ENCODE measurements around the gene TMCC3. TPM values are rescaled to one million over a fixed set of nuclear protein-coding genes. Genes with fewer than 3 reads are reported as not detected.
A peak's percentile ranks its signal among the peaks of the same experiment; 100 is the strongest.

TMCC3 gene
- total and polyA plus RNA-seq, 2 of the 13 experiments (the other 11 are each of a cell fraction or from before 2014, with no cell fraction given), result not detected

- no peak for TF ChIP-seq KLF6 (CRISPR knock-in tag; IDR thresholded peaks at IDR 0.05)
- TF ChIP-seq, protein P1, sequence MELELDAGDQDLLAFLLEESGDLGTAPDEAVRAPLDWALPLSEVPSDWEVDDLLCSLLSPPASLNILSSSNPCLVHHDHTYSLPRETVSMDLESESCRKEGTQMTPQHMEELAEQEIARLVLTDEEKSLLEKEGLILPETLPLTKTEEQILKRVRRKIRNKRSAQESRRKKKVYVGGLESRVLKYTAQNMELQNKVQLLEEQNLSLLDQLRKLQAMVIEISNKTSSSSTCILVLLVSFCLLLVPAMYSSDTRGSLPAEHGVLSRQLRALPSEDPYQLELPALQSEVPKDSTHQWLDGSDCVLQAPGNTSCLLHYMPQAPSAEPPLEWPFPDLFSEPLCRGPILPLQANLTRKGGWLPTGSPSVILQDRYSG (CRISPR knock-in tag; IDR thresholded peaks at IDR 0.05), result no peak
- TF ChIP-seq SMC3 (IDR thresholded peaks at IDR 0.05; ENCODE audit: low read length), result peak; percentile 96
- TF ChIP-seq STAG1 (CRISPR knock-in tag; IDR thresholded peaks at IDR 0.05), result peak; percentile 97
- TF ChIP-seq, protein P2, sequence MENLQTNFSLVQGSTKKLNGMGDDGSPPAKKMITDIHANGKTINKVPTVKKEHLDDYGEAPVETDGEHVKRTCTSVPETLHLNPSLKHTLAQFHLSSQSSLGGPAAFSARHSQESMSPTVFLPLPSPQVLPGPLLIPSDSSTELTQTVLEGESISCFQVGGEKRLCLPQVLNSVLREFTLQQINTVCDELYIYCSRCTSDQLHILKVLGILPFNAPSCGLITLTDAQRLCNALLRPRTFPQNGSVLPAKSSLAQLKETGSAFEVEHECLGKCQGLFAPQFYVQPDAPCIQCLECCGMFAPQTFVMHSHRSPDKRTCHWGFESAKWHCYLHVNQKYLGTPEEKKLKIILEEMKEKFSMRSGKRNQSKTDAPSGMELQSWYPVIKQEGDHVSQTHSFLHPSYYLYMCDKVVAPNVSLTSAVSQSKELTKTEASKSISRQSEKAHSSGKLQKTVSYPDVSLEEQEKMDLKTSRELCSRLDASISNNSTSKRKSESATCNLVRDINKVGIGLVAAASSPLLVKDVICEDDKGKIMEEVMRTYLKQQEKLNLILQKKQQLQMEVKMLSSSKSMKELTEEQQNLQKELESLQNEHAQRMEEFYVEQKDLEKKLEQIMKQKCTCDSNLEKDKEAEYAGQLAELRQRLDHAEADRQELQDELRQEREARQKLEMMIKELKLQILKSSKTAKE (CRISPR knock-in tag; IDR thresholded peaks at IDR 0.05; ENCODE audit: borderline replicate concordance), result no peak
- TF ChIP-seq ERF (CRISPR knock-in tag; IDR thresholded peaks at IDR 0.05), result peak; percentile 45; the same call in 1 of the 2 replicates
- no peak for TF ChIP-seq ZNF180 (CRISPR knock-in tag; IDR thresholded peaks at IDR 0.05; ENCODE audit: borderline replicate concordance, low read depth)
- TF ChIP-seq FOSL2 (CRISPR knock-in tag; IDR thresholded peaks at IDR 0.05), result peak; percentile 48
- peak; percentile 91 for TF ChIP-seq CTCF (CRISPR knock-in tag; IDR thresholded peaks at IDR 0.05)
- TF ChIP-seq, protein P3, sequence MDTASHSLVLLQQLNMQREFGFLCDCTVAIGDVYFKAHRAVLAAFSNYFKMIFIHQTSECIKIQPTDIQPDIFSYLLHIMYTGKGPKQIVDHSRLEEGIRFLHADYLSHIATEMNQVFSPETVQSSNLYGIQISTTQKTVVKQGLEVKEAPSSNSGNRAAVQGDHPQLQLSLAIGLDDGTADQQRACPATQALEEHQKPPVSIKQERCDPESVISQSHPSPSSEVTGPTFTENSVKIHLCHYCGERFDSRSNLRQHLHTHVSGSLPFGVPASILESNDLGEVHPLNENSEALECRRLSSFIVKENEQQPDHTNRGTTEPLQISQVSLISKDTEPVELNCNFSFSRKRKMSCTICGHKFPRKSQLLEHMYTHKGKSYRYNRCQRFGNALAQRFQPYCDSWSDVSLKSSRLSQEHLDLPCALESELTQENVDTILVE (CRISPR knock-in tag; IDR thresholded peaks at IDR 0.05), result 0 out of 2 replicates have a peak, but pooled peaks have one; percentile 35
- no peak for TF ChIP-seq MAFG (CRISPR knock-in tag; IDR thresholded peaks at IDR 0.05)
- TF ChIP-seq CBX1 (IDR thresholded peaks at IDR 0.05; ENCODE audit: low read depth), result no peak
Observed at GRCh38 chr12:94532490-94533422, 117.6 kb downstream of the TMCC3 start (continued).
